Right cardiac atrium (tissue), 5 donors: ENCODE results near the gene ZNF444. TPM values are rescaled to one million over a fixed set of nuclear protein-coding genes. Genes with fewer than 3 reads are reported as not detected.
"Not testable (repeated sequence)": the region's sequence is repeated elsewhere in the genome, so short reads cannot be mapped to it uniquely, and the experiment has no call there.

Experiments used
- ATAC-seq, 2 donors: fragments of 200-7000 bp; cut with Tn5 transposase; one replicate each; pipeline versions ENCODE4 v1.8.0 to v1.9.1; 2020; ENCODE audit warnings: moderate library complexity in 2 of 2, mild to moderate bottlenecking in 1 of 2
- DNase-seq, 3 donors: peaks; one replicate each; pipeline ENCODE4 v3.0.0-alpha.2; 2020
- H3K27ac ChIP-seq: one replicate; pipeline ENCODE4 v1.5.1; 2013; ENCODE audit warnings: mild to moderate bottlenecking, low read length, control low read depth, moderate library complexity
- H3K27me3 ChIP-seq: one replicate; pipeline ENCODE4 v1.6.1; 2013; ENCODE audit not compliant: control insufficient read depth, insufficient read depth
- H3K4me1 ChIP-seq: one replicate; pipeline ENCODE4 v1.6.1; 2013; ENCODE audit warnings: low read length; ENCODE audit not compliant: control insufficient read depth, insufficient read depth
- H3K4me3 ChIP-seq: one replicate; pipeline ENCODE4 v1.5.1; 2013; ENCODE audit warnings: low read length, control low read depth
- H3K9me3 ChIP-seq: one replicate; pipeline ENCODE4 v1.6.1; 2013; ENCODE audit warnings: low read length; ENCODE audit not compliant: control insufficient read depth
- WGBS: extraction: QIAGEN DNeasy Blood & Tissue Kit; methylation state at CpG from one replicate; pipeline ENCODE4 v1.1.7; 2013; 5-methylcytosine and 5-hydroxymethylcytosine counted together
- intact Hi-C, 4 donors: fragments of 100-400 bp; cut with DNase I; formaldehyde crosslinking; loops; one replicate each; pipeline versions ENCODE4 v1.11.0 to v1.14.0; 2022 to 2023
- long read RNA-seq, 4 donors: library from polyadenylated mRNA; unstranded; transcript quantifications; one replicate each; pipeline ENCODE4 v2.0.0, GENCODE V29; 2020 to 2021
- polyA plus RNA-seq: library from polyadenylated mRNA; stranded (reverse); fragments of 200-250 nt; gene quantifications from one replicate; pipeline ENCODE4 v1.2.3, GENCODE V29; 2013
- total RNA-seq, 4 donors: library from RNA; stranded (reverse); fragmentation: NEBNext Ultra II Directional; extraction: Animal tissue kit (Norgen Biotek cat#: 25700); gene quantifications; one replicate each; pipeline ENCODE4 v1.2.1, GENCODE V29; 2021
- donor health status: healthy with polysubstance abuse.
- donor health status: DM: no; HTN: yes; CAD: no.
- donor health status: DM: no; HTN: no; CAD: no.
- donor health status: DM: no; HTN: yes; CAD: no; lungs with severe emphysema.
- donor health status: DM: yes; HTN: yes; CAD: no.

ZNF444 gene
- 10 to 100 TPM; 19.3 to 29.3 (median 23.1) TPM for total RNA-seq
- 20.0 TPM for polyA plus RNA-seq
- long read RNA-seq, donor 1, full-length matches to known transcripts, result 27 of 37 reads
- long read RNA-seq, donor 1, partial matches to known transcripts, result 2 of 37 reads
- long read RNA-seq, donor 1, other reads (novel, unspliced or antisense), result 8 of 37 reads
- long read RNA-seq, donor 2, full-length matches to known transcripts, result 25 of 34 reads
- long read RNA-seq, donor 2, partial matches to known transcripts, result 5 of 34 reads
- long read RNA-seq, donor 2, other reads (novel, unspliced or antisense), result 4 of 34 reads
- long read RNA-seq, donor 3, full-length matches to known transcripts, result 38 of 53 reads
- long read RNA-seq, donor 3, partial matches to known transcripts, result 8 of 53 reads
- long read RNA-seq, donor 3, other reads (novel, unspliced or antisense), result 7 of 53 reads
- long read RNA-seq, donor 4, transcript ZNF444-201 (5 exons, 2,042 nt), result major isoform, 18 of 35 reads
- long read RNA-seq, donor 4, transcript ZNF444-211 (5 exons, 1,906 nt), result minor isoform, 8 of 35 reads
- long read RNA-seq, donor 4, partial matches to known transcripts, result 5 of 35 reads
- long read RNA-seq, donor 4, other reads (novel, unspliced or antisense), result 4 of 35 reads

- peak; percentile 98 to 99 (median 99) for DNase-seq
- intact Hi-C loops, result loop anchor here in 1 of 4 donors (2.0 kb wide), 1 partner anchor 20 kb away; the partner anchor contains the start of gene ZNF787
- Histone ChIP-seq H3K27ac (peak within 1 kb of the TSS; percentile 59), H3K9me3 (no peaks in the 10 kb centered on the region), H3K4me3 (peak within 1 kb of the TSS; percentile 56), H3K4me1 (peaks cover 3% of the 10 kb centered on the region), H3K27me3 (no peaks in the 10 kb centered on the region)
- peak; percentile 95 for ATAC-seq
- WGBS, result under 1% methylated on average over 56 of the region's 56 CpGs
Observed at GRCh38 chr19:56140583-56141416, at the start of gene ZNF444. Gene ZNF444, plus strand, starts transcription at chr19:56141287. Its CDS starts 5,625 bp downstream, at chr19:56146912.

- peaks cover 7% of the 10 kb centered on the region for H3K4me1 ChIP-seq
- H3K27me3 ChIP-seq, result no peaks in the 10 kb centered on the region
- DNase-seq (peak in 2 of 3 donors; percentile 7 to 39), ATAC-seq (no peak)
- 82% methylated on average over 38 of the region's 38 CpGs for WGBS
- H3K9me3 ChIP-seq, result no peaks in the 10 kb centered on the region
- no peak overlapping the region for H3K27ac ChIP-seq
- intact Hi-C loops, result no loop called here
- no peak overlapping the region for H3K4me3 ChIP-seq
Observed at GRCh38 chr19:56091751-56092546, 49.1 kb upstream of the ZNF444 start.

GRCh38 chr19:56092685-56093631, 48.1 kb upstream of the ZNF444 start:
- intact Hi-C loops, result no loop called here
- peaks cover 8% of the 10 kb centered on the region for H3K4me1 ChIP-seq
- ATAC-seq, result no peak
- peak in 1 of 3 donors; percentile 4 for DNase-seq
- WGBS, result 98% methylated on average over 32 of the region's 32 CpGs
- no peaks in the 10 kb centered on the region for H3K9me3 ChIP-seq
- H3K27me3 ChIP-seq, result no peaks in the 10 kb centered on the region
- H3K27ac ChIP-seq, result no peak overlapping the region
- no peak overlapping the region for H3K4me3 ChIP-seq

GRCh38 chr19:56094449-56094848, 46.6 kb upstream of the ZNF444 start:
- WGBS, result 81% methylated on average over 9 of the region's 9 CpGs
- H3K27me3 ChIP-seq, result no peaks in the 10 kb centered on the region
- no peak overlapping the region for H3K4me3 ChIP-seq
- ATAC-seq (no peak), DNase-seq (no peak)
- H3K4me1 ChIP-seq, result peaks cover 8% of the 10 kb centered on the region
- intact Hi-C loops, result no loop called here
- H3K9me3 ChIP-seq, result no peaks in the 10 kb centered on the region
- H3K27ac ChIP-seq, result no peak overlapping the region

GRCh38 chr19:56096665-56097064, 44.4 kb upstream of the ZNF444 start:
- Histone ChIP-seq H3K27me3 (no peaks in the 10 kb centered on the region), H3K4me1 (peaks cover 6% of the 10 kb centered on the region), H3K9me3 (no peaks in the 10 kb centered on the region), H3K27ac (no peak overlapping the region), H3K4me3 (no peak overlapping the region)
- 50% methylated on average over 13 of the region's 13 CpGs for WGBS
- DNase-seq (no peak), ATAC-seq (peak; percentile 41 to 48)
- intact Hi-C loops, result no loop called here

- Histone ChIP-seq H3K4me1 (peaks cover 4% of the 10 kb centered on the region), H3K27me3 (no peaks in the 10 kb centered on the region), H3K27ac (no peak overlapping the region), H3K9me3 (no peaks in the 10 kb centered on the region), H3K4me3 (no peak overlapping the region)
- ATAC-seq, result peak in 1 of 2 donors; percentile 37
- DNase-seq, result peak in 2 of 3 donors; percentile 79 to 83
- whole genome bisulfite sequencing, result 63% methylated on average over 23 of the region's 23 CpGs
- intact Hi-C loops, result no loop called here
Observed at GRCh38 chr19:56097306-56097705, 43.8 kb upstream of the ZNF444 start.

GRCh38 chr19:56097776-56098175, 43.3 kb upstream of the ZNF444 start:
- no peak for DNase-seq

GRCh38 chr19:56098237-56098636, 42.9 kb upstream of the ZNF444 start:
- H3K4me3 ChIP-seq, H3K9me3 ChIP-seq, ATAC-seq, intact Hi-C loops, H3K4me1 ChIP-seq, H3K27me3 ChIP-seq, H3K27ac ChIP-seq: not testable (repeated sequence)
- 96% methylated on average over 20 of the region's 21 CpGs for whole genome bisulfite sequencing
- DNase-seq, result peak in 1 of 3 donors; percentile 33

More at GRCh38 chr19:56097776-56098175, 43.3 kb upstream of the ZNF444 start:
- no peak for ATAC-seq
- Histone ChIP-seq H3K27me3 (no peaks in the 10 kb centered on the region), H3K27ac (no peak overlapping the region), H3K4me1 (peaks cover 4% of the 10 kb centered on the region), H3K4me3 (no peak overlapping the region), H3K9me3 (no peaks in the 10 kb centered on the region)
- WGBS, result 82% methylated on average over 7 of the region's 7 CpGs
- intact Hi-C loops, result no loop called here

- intact Hi-C loops, result no loop called here
- Histone ChIP-seq H3K4me3 (no peak overlapping the region), H3K27ac (no peak overlapping the region), H3K9me3 (no peaks in the 10 kb centered on the region), H3K27me3 (no peaks in the 10 kb centered on the region), H3K4me1 (peaks cover 4% of the 10 kb centered on the region)
- WGBS, result 95% methylated on average over 33 of the region's 34 CpGs
- ATAC-seq, result peak in 1 of 2 donors; percentile 7
- peak in 2 of 3 donors; percentile 23 to 29 for DNase-seq
Observed at GRCh38 chr19:56098731-56099568, 42.1 kb upstream of the ZNF444 start.
